HG02973 (cell line): ENCODE data around the gene EPHB6.

Experiments
- ATAC-seq: cut with Tn5 transposase; IDR thresholded peaks from one replicate; pipeline ENCODE4 v1.9.1; 2021; ENCODE audit warnings: moderate library complexity; ENCODE audit not compliant: unreplicated experiment

Gene EPHB6

GRCh38 chr7:142854372-142855113 lies at the start of gene EPHB6:
Gene EPHB6, plus strand, starts transcription at chr7:142855076. Its CDS starts 8,152 bp downstream, at chr7:142863228.
- ATAC-seq: peak; percentile 46

GRCh38 chr7:142805350-142806021 lies 49.4 kb upstream of the EPHB6 start:
- ATAC-seq: no peak

- ATAC-seq: no peak
Measured at GRCh38 chr7:142806022-142806356, 48.9 kb upstream of the EPHB6 start.

GRCh38 chr7:142806957-142807356 lies 47.9 kb upstream of the EPHB6 start:
- ATAC-seq: no peak

GRCh38 chr7:142807855-142808460 lies 46.9 kb upstream of the EPHB6 start:
- ATAC-seq: peak; percentile 13

GRCh38 chr7:142808461-142808801 lies 46.4 kb upstream of the EPHB6 start:
- peak; percentile 27 for ATAC-seq

GRCh38 chr7:142808802-142809583 lies 45.9 kb upstream of the EPHB6 start:
- ATAC-seq: peak; percentile 89

GRCh38 chr7:142809671-142810070 lies 45.2 kb upstream of the EPHB6 start:
- ATAC-seq: peak; percentile 0

GRCh38 chr7:142811154-142811737 lies 43.6 kb upstream of the EPHB6 start:
- ATAC-seq: no peak

GRCh38 chr7:142812437-142813215 lies 42.2 kb upstream of the EPHB6 start:
- no peak for ATAC-seq

GRCh38 chr7:142813226-142813625 lies 41.6 kb upstream of the EPHB6 start:
- ATAC-seq: no peak

GRCh38 chr7:142813699-142814098 lies 41.2 kb upstream of the EPHB6 start:
- no peak for ATAC-seq

- no peak for ATAC-seq
Measured at GRCh38 chr7:142814451-142814850, 40.4 kb upstream of the EPHB6 start.

- ATAC-seq: no peak
Measured at GRCh38 chr7:142815134-142815533, 39.7 kb upstream of the EPHB6 start.

- no peak for ATAC-seq
Measured at GRCh38 chr7:142817506-142817905, 37.4 kb upstream of the EPHB6 start.

GRCh38 chr7:142819530-142819929 lies 35.3 kb upstream of the EPHB6 start:
- ATAC-seq: no peak

GRCh38 chr7:142822714-142823113 lies 32.2 kb upstream of the EPHB6 start:
- no peak for ATAC-seq

- ATAC-seq: no peak
Measured at GRCh38 chr7:142827951-142828500, 26.9 kb upstream of the EPHB6 start.

- ATAC-seq: no peak
Measured at GRCh38 chr7:142832417-142832816, 22.5 kb upstream of the EPHB6 start.
